Measurements from ENCODE around the gene EML4. TPM values are rescaled to one million over a fixed set of nuclear protein-coding genes. Genes with fewer than 3 reads are reported as not detected.
"Not testable (repeated sequence)": the region's sequence is repeated elsewhere in the genome, so short reads cannot be mapped to it uniquely, and the experiment has no call there.

The EML4 gene
- polyA plus RNA-seq, 3 donors, result 101 to 127 (median 123) TPM

DNA sequence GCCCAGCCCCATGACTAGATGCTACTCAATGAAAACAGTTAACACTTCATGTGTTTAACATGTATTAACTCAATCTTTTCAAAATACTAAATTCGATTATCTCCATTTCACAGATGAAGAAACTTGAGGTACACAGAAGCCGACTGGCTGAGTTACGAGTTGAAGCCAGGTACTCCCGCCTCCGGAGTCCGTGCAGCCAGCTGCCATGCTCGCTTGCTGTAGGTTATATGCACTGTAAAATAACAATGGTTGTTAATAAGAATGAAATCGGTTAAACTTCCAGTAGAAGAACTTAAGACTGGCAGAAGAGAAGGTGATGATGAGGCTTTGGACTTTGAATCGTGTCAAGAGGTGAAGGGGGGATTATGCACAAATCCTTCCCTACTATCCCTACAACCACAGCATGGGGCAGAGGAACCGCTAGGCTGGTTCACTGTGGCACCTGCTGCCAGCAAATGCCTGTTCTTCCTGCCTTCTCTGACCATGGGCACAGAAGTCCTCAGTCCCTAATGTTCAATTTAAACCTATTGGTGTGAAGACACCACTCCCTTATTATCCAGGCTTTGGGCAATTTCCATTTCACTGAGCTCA, 166.5 kb downstream of the EML4 start:
- DNase-seq (ENCODE audit: extremely low read depth in 1 of 11, low read depth in 9 of 11, low spot score in 4 of 11), result no peak

GRCh38 chr2:42336361-42336965, 167.3 kb downstream of the EML4 start:
- DNase-seq (ENCODE audit: extremely low read depth in 1 of 11, low read depth in 9 of 11, low spot score in 4 of 11), result no peak

DNA sequence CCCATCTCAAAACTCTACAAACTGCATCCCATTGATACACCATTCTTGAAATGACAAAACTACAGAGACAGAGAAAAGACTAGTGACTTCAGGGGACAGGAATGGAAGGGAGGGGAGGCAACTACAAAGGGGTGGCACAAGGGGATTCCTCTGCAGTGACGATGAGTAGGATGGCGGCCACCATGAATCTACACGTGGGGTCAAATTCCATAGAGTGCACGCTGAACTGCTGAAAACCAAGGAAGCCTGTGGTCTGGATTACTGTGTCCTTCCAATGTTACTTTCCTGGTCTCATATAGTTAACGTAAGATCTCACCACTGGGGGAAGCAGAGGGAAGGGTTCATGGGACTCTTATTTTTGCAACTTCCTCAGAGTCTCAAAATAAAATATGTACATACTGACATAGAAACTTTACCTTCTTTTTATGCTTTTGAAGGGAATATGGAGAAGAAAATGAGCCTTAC, 168.2 kb downstream of the EML4 start:
- no peak for DNase-seq (ENCODE audit: extremely low read depth in 1 of 11, low read depth in 9 of 11, low spot score in 4 of 11)

- no peak for DNase-seq (ENCODE audit: extremely low read depth in 1 of 11, low read depth in 9 of 11, low spot score in 4 of 11)
Observed at GRCh38 chr2:42337846-42338566, 168.9 kb downstream of the EML4 start.

GRCh38 chr2:42338567-42339190, 169.5 kb downstream of the EML4 start:
- no peak for DNase-seq (ENCODE audit: extremely low read depth in 1 of 11, low read depth in 9 of 11, low spot score in 4 of 11)

DNA sequence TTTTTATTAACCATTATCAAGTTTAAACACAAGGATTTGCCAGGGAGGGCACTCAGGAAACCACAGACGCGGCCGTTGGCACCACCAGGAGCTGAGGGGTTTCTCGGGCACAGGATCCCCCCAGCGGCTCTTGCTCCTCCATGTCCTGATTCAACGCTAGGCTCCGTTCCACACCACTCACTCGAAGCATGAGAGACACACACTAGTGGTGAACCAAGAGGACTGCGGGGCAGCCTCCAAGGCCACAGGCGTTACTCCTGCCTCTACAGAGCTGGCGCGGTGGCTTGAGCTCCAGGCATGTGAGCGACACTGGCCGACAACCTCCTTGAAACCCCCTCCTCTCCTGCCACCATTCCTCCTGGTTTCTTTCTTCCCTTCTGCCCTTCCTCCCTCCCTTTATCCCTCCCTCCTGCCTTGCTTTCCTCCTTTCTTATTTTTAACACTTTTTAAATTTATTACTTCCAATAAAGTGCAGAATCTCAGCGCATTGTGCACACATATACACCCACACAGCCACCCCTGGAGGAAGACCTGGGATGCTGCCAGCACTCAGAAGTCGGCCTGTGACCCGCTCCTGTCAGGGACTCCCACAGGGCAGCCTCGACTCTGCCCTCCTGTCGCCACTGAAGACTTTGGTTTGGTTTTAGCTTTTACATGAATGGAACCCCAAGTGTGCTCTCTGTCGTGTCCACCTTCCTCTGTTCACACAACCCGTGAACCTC, 170.2 kb downstream of the EML4 start:
- no peak for DNase-seq (ENCODE audit: extremely low read depth in 1 of 11, low read depth in 9 of 11, low spot score in 4 of 11)

DNA sequence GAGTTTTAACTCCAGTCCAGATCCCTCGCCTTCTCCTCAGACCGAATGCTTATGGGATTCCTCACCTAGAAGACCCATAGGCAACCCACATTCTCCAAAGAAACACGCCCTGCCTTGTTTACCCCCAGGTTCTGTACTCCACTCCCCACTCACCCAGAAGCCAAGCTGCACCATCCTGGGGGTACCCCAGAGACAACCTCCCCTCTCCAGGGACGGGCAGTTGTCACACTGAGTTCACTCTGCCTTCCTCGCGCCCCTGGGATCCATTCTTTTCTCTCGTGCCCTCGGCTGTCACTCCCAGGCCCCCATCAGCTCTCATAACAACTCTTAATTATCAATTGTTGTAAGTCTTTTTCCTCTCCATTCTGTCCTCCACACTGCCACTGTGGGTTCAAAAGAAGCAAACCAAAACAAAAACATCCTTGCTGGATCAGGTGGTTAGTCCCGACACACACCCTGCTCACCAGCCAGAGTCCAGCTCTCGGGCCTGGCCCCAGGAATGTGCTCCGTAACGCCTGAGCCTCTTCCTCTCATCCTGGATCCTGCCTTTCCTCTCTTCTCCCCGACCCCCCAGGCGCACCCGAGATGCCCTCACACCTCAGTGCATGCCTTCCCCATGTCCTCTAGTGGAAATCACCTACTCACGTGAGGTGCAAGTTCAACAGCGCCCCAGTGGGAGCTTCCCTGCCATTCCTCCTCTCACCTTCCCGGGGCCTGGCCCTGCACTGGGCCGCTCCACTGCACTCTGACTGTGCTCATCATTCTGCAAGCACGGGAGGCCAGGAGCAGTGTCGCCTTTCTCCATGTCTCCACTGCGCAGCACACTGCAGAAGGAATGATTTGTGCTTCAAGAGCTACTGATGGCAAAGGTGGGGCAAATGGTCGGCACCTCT, 171.1 kb downstream of the EML4 start:
- no peak for DNase-seq (ENCODE audit: extremely low read depth in 1 of 11, low read depth in 9 of 11, low spot score in 4 of 11)

DNA sequence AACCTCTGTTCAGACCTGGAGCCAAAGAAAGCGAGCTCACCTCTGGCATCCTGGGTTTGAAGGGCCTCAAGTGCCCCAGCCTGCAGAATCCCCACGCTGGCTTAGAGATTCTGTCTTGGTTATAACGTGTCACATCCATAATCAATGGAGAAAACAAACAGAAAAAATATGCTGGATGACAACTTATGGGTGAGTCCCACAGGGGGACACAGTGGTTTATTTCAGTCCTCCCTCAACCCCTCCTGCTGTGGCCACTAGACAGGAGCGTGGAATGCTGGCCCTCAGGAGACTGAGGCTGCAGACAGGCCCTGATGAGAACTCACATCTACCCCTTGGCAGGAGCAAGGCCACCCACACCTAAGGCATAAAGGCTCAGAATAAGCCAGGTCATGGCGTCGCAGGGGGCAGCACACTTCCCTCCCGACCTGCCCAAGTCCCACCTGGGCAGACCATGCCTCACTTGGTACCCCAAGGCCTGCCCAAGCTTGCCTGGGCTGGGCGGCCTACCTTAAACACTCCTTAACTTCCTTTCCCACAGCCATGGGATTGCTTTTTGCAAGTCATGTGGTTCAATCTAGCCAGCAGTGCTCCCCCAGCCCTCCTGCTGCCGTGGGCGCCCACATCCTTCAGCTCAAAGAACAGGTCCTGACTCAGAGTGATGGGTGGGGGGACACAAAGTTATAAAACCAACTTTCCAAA, 171.9 kb downstream of the EML4 start:
- DNase-seq (ENCODE audit: extremely low read depth in 1 of 11, low read depth in 9 of 11, low spot score in 4 of 11), result no peak

GRCh38 chr2:42342061-42342794, 173.1 kb downstream of the EML4 start:
- DNase-seq (ENCODE audit: extremely low read depth in 1 of 11, low read depth in 9 of 11, low spot score in 4 of 11), result no peak

DNA sequence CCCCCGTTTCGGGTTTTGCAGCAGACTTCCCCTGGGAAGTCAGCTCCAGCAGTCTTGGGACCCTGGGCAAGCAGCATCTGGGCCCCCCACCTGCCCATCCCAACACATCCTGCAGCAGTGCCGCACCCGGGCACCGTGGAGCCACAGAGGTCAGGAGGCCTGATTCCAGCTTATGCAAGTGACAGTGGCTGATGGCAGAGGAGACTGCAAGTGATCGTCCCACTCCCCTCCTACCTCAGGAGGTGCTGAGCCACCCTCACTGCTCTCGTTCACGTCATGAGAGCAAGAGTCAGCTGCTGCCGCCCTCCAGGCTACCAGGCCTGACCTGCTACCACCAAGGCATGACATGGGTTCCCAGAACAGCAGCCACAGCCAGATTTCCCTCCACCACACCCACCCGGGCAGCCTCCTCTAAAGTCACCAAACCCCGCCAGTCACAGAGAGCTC, 173.7 kb downstream of the EML4 start:
- no peak for DNase-seq (ENCODE audit: extremely low read depth in 1 of 11, low read depth in 9 of 11, low spot score in 4 of 11)

- no peak for DNase-seq (ENCODE audit: extremely low read depth in 1 of 11, low read depth in 9 of 11, low spot score in 4 of 11)
Observed at GRCh38 chr2:42345986-42346385, 176.8 kb downstream of the EML4 start.

DNA sequence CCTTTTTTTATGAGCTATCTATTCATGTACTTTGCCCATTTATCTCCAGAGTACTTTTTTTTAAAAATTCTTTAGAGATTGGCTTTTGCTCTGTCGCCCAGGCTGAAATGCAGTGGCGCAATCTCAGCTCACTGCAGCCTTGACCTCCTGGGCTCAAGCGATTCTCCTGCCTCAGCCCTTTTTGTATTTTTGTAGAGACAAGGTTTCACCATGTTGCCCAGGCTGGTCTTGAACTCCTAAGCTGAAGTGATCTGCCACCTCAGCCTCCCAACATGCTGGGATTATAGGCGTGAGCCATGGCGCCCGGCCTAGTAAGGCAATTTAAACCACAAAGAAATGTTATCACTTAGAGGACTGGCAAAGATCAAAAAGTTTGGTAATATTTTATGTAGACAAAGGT, 177.7 kb downstream of the EML4 start:
- not testable (repeated sequence) for DNase-seq (ENCODE audit: extremely low read depth in 1 of 11, low read depth in 9 of 11, low spot score in 4 of 11)

DNA sequence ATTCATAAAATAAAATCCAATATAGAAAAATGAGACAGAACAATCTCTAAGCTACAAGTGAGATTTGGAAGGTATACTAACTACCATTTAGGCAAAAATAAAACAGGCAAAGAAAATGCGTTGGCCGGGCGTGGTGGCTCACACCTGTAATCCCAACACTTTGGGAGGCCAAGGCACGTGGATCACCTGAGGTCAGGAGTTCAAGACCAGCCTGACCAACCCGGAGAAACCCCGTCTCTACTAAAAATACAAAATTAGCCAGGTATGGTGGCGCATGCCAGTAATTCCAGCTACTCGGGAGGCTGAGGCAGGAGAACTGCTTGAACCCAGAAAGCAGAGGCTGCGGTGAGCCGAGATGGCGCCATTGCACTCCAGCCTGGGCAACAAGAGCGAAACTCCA, 178.4 kb downstream of the EML4 start:
- DNase-seq (ENCODE audit: extremely low read depth in 1 of 11, low read depth in 9 of 11, low spot score in 4 of 11), result not testable (repeated sequence)

DNA sequence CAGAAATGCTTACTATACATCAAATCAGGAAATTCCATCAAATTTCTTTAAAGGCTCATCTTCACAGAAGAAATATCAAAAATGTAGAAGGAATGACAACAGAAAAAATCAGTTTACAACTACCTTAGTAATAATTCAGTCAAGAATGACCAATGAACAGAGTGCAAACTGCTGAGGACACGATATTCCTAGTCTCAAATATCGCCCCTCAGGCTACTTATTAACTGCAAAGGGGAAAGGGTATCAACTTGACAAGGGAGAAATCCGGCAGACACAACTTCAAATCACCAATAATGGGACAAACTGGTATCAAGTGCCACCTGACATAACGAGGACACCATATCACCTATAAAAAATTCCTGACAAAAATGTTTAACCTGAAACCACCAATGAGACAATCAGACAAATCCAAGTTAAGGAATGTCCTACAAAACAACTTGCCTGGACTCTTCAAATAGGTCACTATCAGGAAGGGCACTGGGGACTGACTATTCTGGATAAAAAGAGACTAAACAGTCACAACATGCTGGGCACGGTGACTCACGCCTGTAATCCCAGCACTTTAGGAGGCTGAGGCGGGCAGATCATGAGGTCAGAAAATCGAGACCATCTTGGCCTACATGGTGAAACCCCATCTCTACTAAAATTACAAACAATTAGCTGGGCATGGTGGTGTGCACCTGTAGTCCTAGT, 179.1 kb downstream of the EML4 start:
- no peak for DNase-seq (ENCODE audit: extremely low read depth in 1 of 11, low read depth in 9 of 11, low spot score in 4 of 11)

- DNase-seq (ENCODE audit: extremely low read depth in 1 of 11, low read depth in 9 of 11, low spot score in 4 of 11), result no peak
Observed at GRCh38 chr2:42350434-42351063, 181.4 kb downstream of the EML4 start.

GRCh38 chr2:42351864-42352263, 182.7 kb downstream of the EML4 start:
- no peak for DNase-seq (ENCODE audit: extremely low read depth in 1 of 11, low read depth in 9 of 11, low spot score in 4 of 11)

All from renal cortex interstitium (tissue), 11 donors.